GM23338 (cell line): ENCODE measurements around the gene ERBB4. TPM values are rescaled to one million over a fixed set of nuclear protein-coding genes. Genes with fewer than 3 reads are reported as not detected.

Experiments
- ATAC-seq: fragments of 200-7000 bp; cut with Tn5 transposase; 3 replicates; pipeline ENCODE4 v1.9.1; 2020
- DNase-seq: peaks from one replicate; pipeline ENCODE4 v3.0.0-alpha.2; 2015; ENCODE audit warnings: low spot score
- H2AFZ ChIP-seq: fragments of 200-600 bp; sonication (generic); 2 replicates; pipeline ENCODE4 v1.8.0; 2016; ENCODE audit warnings: antibody characterized with exemption, mild to moderate bottlenecking, moderate library complexity
- H3F3A ChIP-seq: fragments of 200-600 bp; sonication (generic); replicated peaks from 2 replicates; pipeline ENCODE4 v1.8.0; 2017; ENCODE audit warnings: antibody characterized with exemption, mixed run types, low read depth
- H3K27ac ChIP-seq: fragments of 200-600 bp; sonication (generic); 2 replicates; pipeline ENCODE4 v1.6.1; 2016; ENCODE audit warnings: low read depth
- H3K27me3 ChIP-seq: fragments of 200-600 bp; sonication (generic); 2 replicates; pipeline ENCODE4 v1.8.0; 2016; ENCODE audit warnings: mild to moderate bottlenecking, mixed run types, moderate library complexity; ENCODE audit not compliant: insufficient read depth
- H3K36me3 ChIP-seq: fragments of 200-600 bp; sonication (generic); 2 replicates; pipeline ENCODE4 v1.8.0; 2016; ENCODE audit warnings: mild to moderate bottlenecking; ENCODE audit not compliant: insufficient read depth
- H3K4me1 ChIP-seq: fragments of 200-600 bp; sonication (generic); 2 replicates; pipeline ENCODE4 v1.8.0; 2016; ENCODE audit warnings: mild to moderate bottlenecking, moderate library complexity; ENCODE audit not compliant: insufficient read depth
- H3K4me2 ChIP-seq: fragments of 200-600 bp; sonication (generic); 2 replicates; pipeline ENCODE4 v1.7.1; 2017; ENCODE audit warnings: mixed run types
- H3K4me3 ChIP-seq: fragments of 200-600 bp; sonication (generic); 2 replicates; pipeline ENCODE4 v1.6.1; 2016; ENCODE audit warnings: mixed run types
- H3K79me2 ChIP-seq: fragments of 200-600 bp; sonication (generic); replicated peaks from 2 replicates; pipeline ENCODE4 v1.8.0; 2017; ENCODE audit warnings: mild to moderate bottlenecking; ENCODE audit not compliant: insufficient read depth
- H3K9me2 ChIP-seq: fragments of 200-600 bp; sonication (generic); 2 replicates; pipeline ENCODE4 v1.8.0; 2017; ENCODE audit not compliant: insufficient read depth
- H4K20me1 ChIP-seq: fragments of 200-600 bp; sonication (generic); replicated peaks from 2 replicates; pipeline ENCODE4 v1.8.0; 2017; ENCODE audit warnings: mild to moderate bottlenecking; ENCODE audit not compliant: insufficient read depth
- H3K27ac Mint-ChIP-seq: 2 replicates; pipeline ENCODE4 v1.8.0; 2020; ENCODE audit warnings: inconsistent platforms, mild to moderate bottlenecking, moderate library complexity, mixed read lengths
- H3K27me3 Mint-ChIP-seq: 3 replicates; pipeline ENCODE4 v1.8.0; 2022; ENCODE audit warnings: low read depth, mild to moderate bottlenecking, moderate library complexity, mixed read lengths, inconsistent platforms; ENCODE audit not compliant: insufficient read depth, poor library complexity
- H3K36me3 Mint-ChIP-seq: 3 replicates; pipeline ENCODE4 v1.8.0; 2021; ENCODE audit warnings: low read depth, mild to moderate bottlenecking, inconsistent platforms, moderate library complexity, mixed read lengths
- H3K4me1 Mint-ChIP-seq: 3 replicates; pipeline ENCODE4 v1.8.0; 2020; ENCODE audit warnings: mild to moderate bottlenecking, inconsistent platforms, mixed read lengths
- H3K4me3 Mint-ChIP-seq: 3 replicates; pipeline ENCODE4 v1.8.0; 2021; ENCODE audit warnings: moderate library complexity, mild to moderate bottlenecking, inconsistent platforms, mixed read lengths
- H3K9me3 Mint-ChIP-seq: 3 replicates; pipeline ENCODE4 v1.8.0; 2020; ENCODE audit warnings: moderate library complexity, mild to moderate bottlenecking, inconsistent platforms, mixed read lengths
- CREB1 ChIP-seq: fragments of 250-450 bp; sonication (Bioruptor Pico); IDR thresholded peaks from 2 replicates; pipeline ENCODE4 v1.5.0; 2020; ENCODE audit warnings: low read depth, mild to moderate bottlenecking, moderate library complexity
- CTCF ChIP-seq, 2 experiments: fragments of 200-600 bp in 1 of 2; sonication (generic) in 1 of 2; conservative IDR thresholded peaks; 2 replicates each; pipeline versions ENCODE4 v1.5.1 to v1.6.1; 2016 to 2017; ENCODE audit warnings: antibody characterized with exemption in 2 of 2, low read depth in 2 of 2, mild to moderate bottlenecking in 2 of 2, moderate library complexity in 1 of 2
- EZH2 ChIP-seq: fragments of 200-600 bp; sonication (generic); IDR thresholded peaks from one replicate; pipeline ENCODE4 v1.8.0; 2017; ENCODE audit warnings: antibody characterized with exemption, mild to moderate bottlenecking, low read depth; ENCODE audit not compliant: unreplicated experiment
- EZH2phosphoT487 ChIP-seq: fragments of 200-600 bp; sonication (generic); IDR thresholded peaks from one replicate; pipeline ENCODE4 v1.8.1; 2018; ENCODE audit warnings: antibody characterized with exemption; ENCODE audit not compliant: unreplicated experiment
- NANOG ChIP-seq: IDR thresholded peaks from 2 replicates; pipeline ENCODE4 v1.6.1; 2016; ENCODE audit warnings: antibody characterized with exemption, borderline replicate concordance
- POLR2AphosphoS5 ChIP-seq: IDR thresholded peaks from 2 replicates; pipeline ENCODE4 v1.6.1; 2016; ENCODE audit warnings: antibody characterized with exemption, low read depth
- REST ChIP-seq: IDR thresholded peaks from one replicate; pipeline ENCODE4 v1.6.1; 2018; ENCODE audit warnings: antibody characterized with exemption; ENCODE audit not compliant: unreplicated experiment
- STAT1 ChIP-seq: IDR thresholded peaks from one replicate; pipeline ENCODE4 v1.6.1; 2016; ENCODE audit warnings: antibody characterized with exemption; ENCODE audit not compliant: unreplicated experiment
- ZNF114 ChIP-seq: fragments of 250-450 bp; sonication (Bioruptor Pico); IDR thresholded peaks from 2 replicates; pipeline ENCODE4 v1.5.0; 2020; ENCODE audit warnings: mild to moderate bottlenecking, moderate library complexity
- ZNF331 ChIP-seq: fragments of 250-450 bp; sonication (Bioruptor Pico); IDR thresholded peaks from 2 replicates; pipeline ENCODE4 v1.5.0; 2020; ENCODE audit warnings: low read depth, mild to moderate bottlenecking, moderate library complexity
- ZNF462 ChIP-seq: fragments of 250-450 bp; sonication (Bioruptor Pico); IDR thresholded peaks from 2 replicates; pipeline ENCODE4 v1.5.0; 2020; ENCODE audit warnings: mild to moderate bottlenecking, moderate library complexity
- polyA plus RNA-seq: library from polyadenylated mRNA; unstranded; fragments of >200 nt; fragmentation: Nextera tagmentation; extraction: Ambion mirVana; gene quantifications from 2 replicates; pipeline ENCODE4 v1.2.1, GENCODE V29; 2016
- total RNA-seq: library from RNA; depleted of rRNA; stranded (reverse); fragments of >200 nt; shearing (Covaris generic); gene quantifications from 2 replicates; pipeline ENCODE4 v1.2.3, GENCODE V29; 2014
- TF ChIP-seq, protein P1 (sequence below): IDR thresholded peaks from 2 replicates; pipeline ENCODE4 v1.6.1; 2016; ENCODE audit warnings: antibody characterized with exemption

Gene ERBB4
- total and polyA plus RNA-seq, 2 experiments from 2014 or later = 0.73 to 1.1 TPM

DNA sequence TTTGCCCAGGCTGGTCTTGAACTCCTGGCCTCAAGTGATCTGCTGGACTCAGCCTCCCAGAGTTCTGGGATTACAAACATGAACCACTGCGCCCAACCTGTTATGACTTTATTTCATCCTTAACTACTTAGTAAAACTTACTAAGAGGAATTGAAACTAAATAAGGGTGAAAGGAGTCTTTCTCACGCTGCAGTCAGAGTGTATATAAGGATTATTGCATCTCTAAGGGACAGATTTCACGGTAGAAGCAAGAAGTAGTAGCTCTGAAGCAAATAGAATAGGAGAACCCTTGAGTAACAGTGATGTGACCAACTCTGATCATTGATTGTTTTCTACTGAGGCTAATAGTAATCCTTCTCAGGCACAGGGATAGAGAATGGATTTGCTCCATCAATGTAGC is 1022.1 kb downstream of the ERBB4 start:
- Histone ChIP-seq H3K4me3 (no peak overlapping the region), H3K4me1 (0 out of 2 replicates have a peak, but pooled peaks cover 3% of the 10 kb centered on the region), H3K27ac (no peak overlapping the region), H3K9me2 (no peaks in the 10 kb centered on the region), H3K4me2 (no peak overlapping the region), H4K20me1 (no peaks in the 10 kb centered on the region), H3K27me3 (no peaks in the 10 kb centered on the region), H3K79me2 (no peaks in the 10 kb centered on the region), H3K36me3 (no peaks in the 10 kb centered on the region), H2AFZ (no peak overlapping the region), H3F3A (no peaks in the 10 kb centered on the region)
- H3K9me3 Mint-ChIP-seq = no peaks in the 10 kb centered on the region
- peaks cover 11% of the 10 kb centered on the region for H3K4me1 Mint-ChIP-seq
- H3K27me3 Mint-ChIP-seq = peaks cover 3% of the 10 kb centered on the region
- no peak overlapping the region for H3K4me3 Mint-ChIP-seq
- DNase-seq (no peak), ATAC-seq (no peak)
- H3K36me3 Mint-ChIP-seq = no peaks in the 10 kb centered on the region
- no peak for TF ChIP-seq STAT1
- TF ChIP-seq, protein P1, sequence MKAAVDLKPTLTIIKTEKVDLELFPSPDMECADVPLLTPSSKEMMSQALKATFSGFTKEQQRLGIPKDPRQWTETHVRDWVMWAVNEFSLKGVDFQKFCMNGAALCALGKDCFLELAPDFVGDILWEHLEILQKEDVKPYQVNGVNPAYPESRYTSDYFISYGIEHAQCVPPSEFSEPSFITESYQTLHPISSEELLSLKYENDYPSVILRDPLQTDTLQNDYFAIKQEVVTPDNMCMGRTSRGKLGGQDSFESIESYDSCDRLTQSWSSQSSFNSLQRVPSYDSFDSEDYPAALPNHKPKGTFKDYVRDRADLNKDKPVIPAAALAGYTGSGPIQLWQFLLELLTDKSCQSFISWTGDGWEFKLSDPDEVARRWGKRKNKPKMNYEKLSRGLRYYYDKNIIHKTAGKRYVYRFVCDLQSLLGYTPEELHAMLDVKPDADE = no peak
- TF ChIP-seq ZNF462 (CRISPR knock-in tag) = no peak
- no peak for TF ChIP-seq CREB1 (CRISPR knock-in tag)
- TF ChIP-seq EZH2 = no peak
- no peak for TF ChIP-seq POLR2AphosphoS5
- no peak for TF ChIP-seq EZH2phosphoT487
- no peak for TF ChIP-seq CTCF (conservative IDR thresholded peaks at IDR 0.05; ENCODE audit: low read depth in 2 of 2)
- TF ChIP-seq ZNF331 (CRISPR knock-in tag) = no peak
- TF ChIP-seq NANOG = no peak
- no peak for TF ChIP-seq ZNF114
- no peak for TF ChIP-seq REST
- H3K27ac Mint-ChIP-seq = no peak overlapping the region
